Neural progenitor cell (in vitro differentiated cells): Measurements from ENCODE around the gene KIAA0930.

Source experiments
- CTCF ChIP-seq: fragments of 200-600 bp; sonication (generic); IDR thresholded peaks from 2 replicates; pipeline ENCODE4 v1.5.1; 2017; ENCODE audit warnings: antibody characterized with exemption, mild to moderate bottlenecking
- EZH2 ChIP-seq: fragments of 200-600 bp; sonication (generic); IDR thresholded peaks from 2 replicates; pipeline ENCODE4 v1.6.1; 2017; ENCODE audit warnings: antibody characterized with exemption, mild to moderate bottlenecking, moderate library complexity
- EZH2phosphoT487 ChIP-seq: fragments of 200-600 bp; sonication (generic); IDR thresholded peaks from 2 replicates; pipeline ENCODE4 v1.6.1; 2017; ENCODE audit warnings: antibody characterized with exemption

GRCh38 chr22:45217345-45217744 lies 23.3 kb downstream of the KIAA0930 start:
- TF ChIP-seq CTCF (no peak), EZH2phosphoT487 (no peak), EZH2 (no peak)
